Right lobe of liver (tissue), 6 donors: ENCODE data around the gene SAMD5. TPM values are rescaled to one million over a fixed set of nuclear protein-coding genes. Genes with fewer than 3 reads are reported as not detected.

Source experiments
- ATAC-seq, 4 donors: fragments of 200-7000 bp; cut with Tn5 transposase; one replicate each; pipeline ENCODE4 v1.9.1; 2020; ENCODE audit warnings: mild to moderate bottlenecking in 4 of 4, moderate library complexity in 4 of 4
- DNase-seq, 3 donors: peaks; one replicate each; pipeline ENCODE4 v3.0.0-alpha.2; 2020
- H3K27ac ChIP-seq, 3 donors: fragments of 200-600 bp; one replicate each; pipeline ENCODE4 v1.8.0; 2022
- H3K27me3 ChIP-seq, 2 donors: fragments of 200-600 bp; one replicate each; pipeline ENCODE4 v1.8.0; 2022
- H3K36me3 ChIP-seq, 4 donors: fragments of 200-600 bp; sonication (generic) in 1 of 4; one replicate each; pipeline versions ENCODE4 v1.5.1 to v1.8.0; 2017 to 2022; ENCODE audit warnings: control low read depth in 1 of 4
- H3K4me1 ChIP-seq, 4 donors: fragments of 200-600 bp; sonication (generic) in 1 of 4; one replicate each; pipeline versions ENCODE4 v1.5.1 to v1.8.0; 2017 to 2022; ENCODE audit warnings: control low read depth in 1 of 4
- H3K4me3 ChIP-seq, 3 donors: fragments of 200-600 bp; one replicate each; pipeline ENCODE4 v1.8.0; 2022
- H3K9me3 ChIP-seq, 4 donors: fragments of 200-600 bp; sonication (generic) in 1 of 4; one replicate each; pipeline versions ENCODE4 v1.5.1 to v1.8.0; 2017 to 2022; ENCODE audit warnings: control low read depth in 1 of 4
- CTCF ChIP-seq, 4 donors: fragments of 200-600 bp in 3 of 4; fragments of 450-650 bp in 1 of 4; IDR thresholded peaks; one replicate each; pipeline versions ENCODE4 v1.5.1 to v1.8.0; 2016 to 2022; ENCODE audit warnings: antibody characterized with exemption in 4 of 4, mild to moderate bottlenecking in 2 of 4
- POLR2A ChIP-seq: fragments of 450-650 bp; IDR thresholded peaks from one replicate; pipeline ENCODE4 v1.6.1; 2017; ENCODE audit warnings: antibody characterized with exemption, mild to moderate bottlenecking
- WGBS: methylation state at CpG from one replicate; pipeline ENCODE4 v1.1.6; 2018; ENCODE audit warnings: low coverage, low lambda C conversion rate; ENCODE audit not compliant: insufficient coverage; ENCODE audit errors: missing lambda C conversion rate; 5-methylcytosine and 5-hydroxymethylcytosine counted together
- intact Hi-C, 2 donors: fragments of 100-400 bp; cut with DNase I; formaldehyde crosslinking; loops; one replicate each; pipeline versions ENCODE4 v1.11.2 to v1.14.1; 2022
- long read RNA-seq: library from polyadenylated mRNA; unstranded; transcript quantifications from one replicate; pipeline ENCODE4 v2.0.0, GENCODE V29; 2019
- total RNA-seq, 6 experiments: library from RNA; depleted of rRNA in 2 of 6; stranded (reverse); fragments of >200 nt in 2 of 6; fragmentation: NEBNext Ultra II Directional in 3 of 6; extraction: Animal tissue kit (Norgen Biotek cat#: 25700) in 3 of 6; gene quantifications; one replicate each; pipeline versions ENCODE4 v1.1.0 to v1.2.4, GENCODE V29; 2016 to 2023
- donor health status: DM: no; HTN: yes; CAD: no.
- donor health status: DM: no; HTN: no; CAD: no.
- donor health status: DM: no; HTN: no; CAD: no.
- donor health status: DM: no; HTN: yes; CAD: no.
- donor health status: DM: no; HTN: yes; CAD: no.

SAMD5 gene
- total RNA-seq = 10 to 100 TPM in 4 of 6 experiments, 1 to 10 TPM in 2; 9.5 to 17.6 (median 11.5) TPM
- long read RNA-seq = 0 reads

GRCh38 chr6:147508042-147508865, at the start of gene SAMD5:
TSS of gene SAMD5 (plus strand) at chr6:147508690. CDS start at chr6:147508929, 239 bp downstream.
- Histone ChIP-seq H3K27me3 (no peaks in the 10 kb centered on the region), H3K4me1 (peaks cover 0 to 13% (median 5%) of the 10 kb centered on the region in 4 donors), H3K9me3 (no peaks in the 10 kb centered on the region), H3K4me3 (peak within 1 kb of the TSS; percentile 59 to 75 (median 62)), H3K27ac (peak within 1 kb of the TSS; percentile 72 to 92 (median 90)), H3K36me3 (no peaks in the 10 kb centered on the region)
- DNase-seq = peak; percentile 85 to 88 (median 88)
- 4% methylated on average over 5 of the region's 90 CpGs for WGBS
- peak; percentile 79 for TF ChIP-seq POLR2A
- TF ChIP-seq CTCF (IDR thresholded peaks at IDR 0.05) = peak in 1 of 4 donors; percentile 6
- ATAC-seq = peak; percentile 69 to 88 (median 80)
- intact Hi-C loops = loop anchor here in 1 of 2 donors (5.0 kb wide), 1 partner anchor 659 kb away; no protein-coding TSS in a partner anchor

- no peaks in the 10 kb centered on the region for H3K9me3 ChIP-seq
- H3K36me3 ChIP-seq = no peaks in the 10 kb centered on the region
- intact Hi-C loops = no loop called here
- DNase-seq (no peak), ATAC-seq (no peak)
- no peak overlapping the region for H3K27ac ChIP-seq
- no peak overlapping the region for H3K4me3 ChIP-seq
- no peaks in the 10 kb centered on the region for H3K4me1 ChIP-seq
- H3K27me3 ChIP-seq = no peaks in the 10 kb centered on the region
- 57% methylated on average over 1 of the region's 1 CpG for WGBS
- TF ChIP-seq CTCF (IDR thresholded peaks at IDR 0.05) (no peak), POLR2A (no peak)
Observed at GRCh38 chr6:147459780-147460179, 48.7 kb upstream of the SAMD5 start.

DNA sequence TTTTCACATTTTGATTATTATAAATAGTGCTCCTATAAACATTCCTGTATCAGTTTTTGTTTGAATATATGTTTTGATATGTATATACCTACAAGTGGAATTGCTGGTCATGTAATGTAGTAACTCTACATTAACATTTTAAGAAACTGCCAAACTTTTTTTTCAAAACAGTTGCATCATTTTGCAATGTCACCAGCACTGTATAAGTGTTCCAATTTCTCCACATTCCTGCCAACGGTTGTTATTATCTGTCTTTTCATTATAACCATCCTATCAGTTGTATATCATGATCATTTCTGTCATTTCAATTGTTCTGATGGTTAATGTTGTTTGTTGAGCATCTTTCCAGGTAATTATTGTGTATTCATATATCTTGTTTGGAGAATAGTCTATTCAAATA, 44.8 kb upstream of the SAMD5 start:
- intact Hi-C loops = no loop called here
- ATAC-seq (no peak), DNase-seq (no peak)
- no peaks in the 10 kb centered on the region for H3K9me3 ChIP-seq
- no peak for TF ChIP-seq CTCF (IDR thresholded peaks at IDR 0.05)
- WGBS = 11% methylated on average over 1 of the region's 1 CpG
- no peaks in the 10 kb centered on the region for H3K27me3 ChIP-seq
- no peaks in the 10 kb centered on the region for H3K36me3 ChIP-seq
- no peaks in the 10 kb centered on the region for H3K4me1 ChIP-seq
- H3K4me3 ChIP-seq = no peak overlapping the region
- H3K27ac ChIP-seq = no peak overlapping the region

DNA sequence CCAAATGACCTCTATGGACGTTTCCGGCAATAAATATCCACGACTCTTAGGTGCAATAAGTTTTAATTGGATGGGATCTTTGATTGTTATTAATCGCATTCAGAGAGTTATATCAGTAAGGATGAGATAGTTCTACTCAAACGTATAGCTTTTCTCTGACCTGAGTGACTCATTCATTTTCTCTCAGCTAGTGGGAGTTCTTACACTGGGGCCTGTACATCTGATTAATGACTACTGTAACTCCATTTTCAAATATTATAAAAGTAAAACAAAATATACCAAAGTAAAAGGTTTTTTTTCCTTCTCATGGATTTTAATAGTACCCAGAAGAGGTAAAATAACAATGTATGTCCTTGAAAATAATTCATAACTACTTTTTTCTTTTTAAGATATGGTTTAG, 41.1 kb upstream of the SAMD5 start:
- ATAC-seq (no peak), DNase-seq (no peak)
- intact Hi-C loops = no loop called here
- no peak overlapping the region for H3K27ac ChIP-seq
- no peaks in the 10 kb centered on the region for H3K36me3 ChIP-seq
- TF ChIP-seq POLR2A (no peak), CTCF (IDR thresholded peaks at IDR 0.05) (no peak)
- no peaks in the 10 kb centered on the region for H3K4me1 ChIP-seq
- no peak overlapping the region for H3K4me3 ChIP-seq
- WGBS = 40% methylated on average over 5 of the region's 5 CpGs
- H3K9me3 ChIP-seq = no peaks in the 10 kb centered on the region
- no peaks in the 10 kb centered on the region for H3K27me3 ChIP-seq
